Amygdala (tissue), 56 donors: ENCODE data around the gene FBXL15.

Experiments used
- DNase-seq, 56 donors: peaks; one replicate each; lab custom pipeline; 2025; lab: John Stamatoyannopoulos, UW

The FBXL15 gene

GRCh38 chr10:102420714-102421506 lies at the start of gene FBXL15:
Gene FBXL15 (plus strand): TSS chr10:102420836. CDS start chr10:102421130, 294 bp downstream.
- DNase-seq = peak; percentile 73 to 98 (median 92)

GRCh38 chr10:102371295-102371694 lies 49.3 kb upstream of the FBXL15 start:
- DNase-seq = no peak

- no peak for DNase-seq
These were observed 45.4 kb upstream of the FBXL15 start for GRCh38 chr10:102375250-102375649.

GRCh38 chr10:102375867-102376266 lies 44.8 kb upstream of the FBXL15 start:
- no peak for DNase-seq

- no peak for DNase-seq
These were observed 43.7 kb upstream of the FBXL15 start for GRCh38 chr10:102376901-102377300.

GRCh38 chr10:102379383-102379782 lies 41.3 kb upstream of the FBXL15 start:
- DNase-seq = no peak

GRCh38 chr10:102381983-102382382 lies 38.7 kb upstream of the FBXL15 start:
- no peak for DNase-seq

- no peak for DNase-seq
These were observed 37.8 kb upstream of the FBXL15 start for GRCh38 chr10:102382871-102383270.

GRCh38 chr10:102384053-102384452 lies 36.6 kb upstream of the FBXL15 start:
- DNase-seq = no peak

- no peak for DNase-seq
These were observed 35.8 kb upstream of the FBXL15 start for GRCh38 chr10:102384606-102385429.

GRCh38 chr10:102389894-102390293 lies 30.7 kb upstream of the FBXL15 start:
- DNase-seq = no peak

GRCh38 chr10:102392306-102392705 lies 28.3 kb upstream of the FBXL15 start:
- DNase-seq = no peak

- peak in 1 of 56 donors; percentile 52 for DNase-seq
These were observed 27.1 kb upstream of the FBXL15 start for GRCh38 chr10:102393411-102394078.

- peak in 55 of 56 donors; percentile 38 to 94 (median 80) for DNase-seq
These were observed 26.4 kb upstream of the FBXL15 start for GRCh38 chr10:102394079-102394800.

GRCh38 chr10:102394801-102395399 lies 25.7 kb upstream of the FBXL15 start:
- no peak for DNase-seq

- peak in 53 of 56 donors; percentile 16 to 84 (median 62) for DNase-seq
These were observed 25.0 kb upstream of the FBXL15 start, which contains the start of gene NFKB2 for GRCh38 chr10:102395400-102396316. Gene NFKB2 (plus strand): TSS chr10:102395705. CDS start chr10:102395960, 255 bp downstream.

- DNase-seq = no peak
These were observed 24.4 kb upstream of the FBXL15 start for GRCh38 chr10:102396317-102396650.

GRCh38 chr10:102396730-102397151 lies 23.9 kb upstream of the FBXL15 start:
- no peak for DNase-seq
